D721Med (cell line): ENCODE measurements around the gene FKBP14.

Experiments
- DNase-seq: peaks from one replicate; pipeline ENCODE4 v3.0.0; 2011; ENCODE audit warnings: low spot score; ENCODE audit not compliant: insufficient read length
- FAIRE-seq: peaks from 2 replicates; lab custom pipeline; 2011; peaks lifted over from hg19 to GRCh38; lab: Jason Lieb, UNC
- CTCF ChIP-seq: IDR thresholded peaks from 2 replicates; pipeline ENCODE4 v1.5.1; 2012; ENCODE audit warnings: mild to moderate bottlenecking, control low read depth; ENCODE audit not compliant: insufficient read depth; ENCODE audit errors: missing control alignments

FKBP14 gene

DNA sequence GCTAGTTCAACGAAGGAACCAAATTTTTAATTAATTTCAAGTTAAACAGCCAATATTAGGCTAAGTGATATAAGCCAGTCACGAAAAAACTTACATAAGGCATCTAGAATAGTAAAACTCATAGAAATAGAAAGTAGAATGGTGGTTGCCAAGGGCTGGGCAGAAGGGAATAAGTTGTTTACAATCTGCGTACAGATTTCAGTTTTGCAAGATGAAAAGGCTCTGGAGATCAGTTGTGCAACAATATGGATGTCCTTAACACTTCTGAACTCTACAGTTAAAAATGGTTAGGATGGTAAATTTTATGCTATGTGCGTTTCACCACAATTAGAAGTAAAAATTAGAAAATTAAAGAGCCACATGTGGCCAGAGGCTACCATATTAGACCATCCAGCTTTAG lies 50.2 kb downstream of the FKBP14 start:
- no peak for FAIRE-seq
- no peak for DNase-seq

DNA sequence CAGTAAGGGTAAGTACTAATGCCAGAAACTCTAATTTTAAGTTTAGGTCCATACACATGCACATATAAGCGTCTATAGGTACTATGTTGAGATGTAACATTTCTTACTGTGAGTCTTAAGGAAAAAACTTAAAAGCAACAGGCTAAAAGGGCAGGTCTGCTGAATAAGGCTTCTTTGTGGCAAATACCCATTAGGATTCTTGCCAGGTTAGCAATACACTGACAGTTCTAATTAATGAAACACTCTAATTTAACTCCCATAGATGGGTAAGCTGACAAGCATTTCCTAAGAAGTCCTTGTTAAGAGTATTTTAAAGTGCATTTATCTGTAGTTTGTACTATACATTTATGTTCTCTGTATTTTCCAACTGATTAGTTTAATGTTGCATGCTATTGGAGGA lies 50.9 kb downstream of the FKBP14 start:
- no peak for DNase-seq
- FAIRE-seq: no peak
- TF ChIP-seq CTCF: no peak

More for the DNA sequence above, 50.2 kb downstream of the FKBP14 start:
- no peak for TF ChIP-seq CTCF

DNA sequence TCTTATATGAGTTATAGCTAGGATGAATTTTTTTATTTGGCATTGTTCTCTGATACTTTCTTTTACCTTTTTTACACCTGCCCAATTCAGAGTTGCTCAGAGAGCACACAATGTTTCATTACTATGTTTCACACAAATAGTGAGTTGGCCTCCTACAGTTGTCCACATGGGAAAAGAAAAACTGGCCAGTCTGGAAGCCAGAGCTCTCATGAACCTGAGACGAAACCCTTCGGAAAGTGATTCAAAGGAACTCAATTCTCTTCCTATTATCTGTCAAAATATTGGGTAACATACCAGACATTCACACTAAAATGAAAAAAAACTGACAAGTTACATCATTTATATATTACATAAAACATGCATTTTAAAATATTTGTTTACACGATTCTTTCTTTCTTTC lies 52.2 kb downstream of the FKBP14 start:
- TF ChIP-seq CTCF: no peak
- DNase-seq (no peak), FAIRE-seq (no peak)

- FAIRE-seq (no peak), DNase-seq (no peak)
- TF ChIP-seq CTCF: no peak
Observed at GRCh38 chr7:29972315-29972669, 54.2 kb downstream of the FKBP14 start.

- FAIRE-seq (no peak), DNase-seq (no peak)
- no peak for TF ChIP-seq CTCF
Observed at GRCh38 chr7:29971566-29972314, 54.8 kb downstream of the FKBP14 start.

DNA sequence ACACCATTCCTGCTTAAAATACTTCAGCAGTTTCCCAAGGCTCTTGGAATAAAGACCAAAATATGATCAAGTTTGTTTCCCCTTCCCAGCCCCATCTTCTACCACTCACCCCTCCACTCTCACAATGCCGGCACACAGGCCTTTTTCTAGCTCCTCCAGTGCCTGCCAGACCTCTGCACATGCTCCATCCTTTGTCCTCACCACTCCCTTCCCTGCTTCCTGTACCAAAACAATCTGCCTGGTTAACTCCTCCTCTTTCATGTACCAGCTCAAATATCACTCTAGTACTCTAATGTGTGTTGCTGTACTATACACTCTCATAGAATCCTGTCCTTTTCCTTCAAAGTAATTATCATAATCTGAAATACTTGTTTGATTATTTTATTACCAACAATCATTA lies 56.3 kb downstream of the FKBP14 start:
- no peak for FAIRE-seq
- no peak for DNase-seq
- TF ChIP-seq CTCF: no peak

DNA sequence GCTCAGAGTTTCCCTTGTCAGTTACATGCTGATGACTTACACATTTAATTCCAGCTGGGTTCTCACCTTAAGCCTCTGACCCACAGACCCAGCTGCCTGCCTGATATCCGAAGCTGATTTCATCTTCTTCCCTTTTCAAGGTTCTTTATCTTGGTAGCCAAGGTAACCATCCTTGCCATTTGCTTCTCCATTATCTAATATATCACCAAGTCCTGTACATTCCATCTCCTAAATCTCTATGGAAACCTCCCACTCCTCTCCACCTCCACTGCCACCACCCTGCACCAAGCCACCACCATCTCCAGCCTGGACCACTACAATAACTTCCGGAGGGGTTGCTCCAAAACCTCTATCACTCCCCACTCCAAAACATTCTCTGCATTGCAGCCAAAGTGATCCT lies 56.8 kb downstream of the FKBP14 start:
- DNase-seq (no peak), FAIRE-seq (no peak)
- no peak for TF ChIP-seq CTCF
